NCI-H345 treated with DMSO at 0.1 percent for 48 hours (cell line): Measurements from ENCODE around the gene VIPR2.
"Not testable (repeated sequence)": the region's sequence is repeated elsewhere in the genome, so short reads cannot be mapped to it uniquely, and the experiment has no call there.

Experiments used
- DNase-seq: peaks from one replicate; lab custom pipeline; 2025; ENCODE audit not compliant: unreplicated experiment; lab: John Stamatoyannopoulos, UW

Gene VIPR2

GRCh38 chr7:159144758-159145489 is at the start of gene VIPR2:
VIPR2 (minus strand) TSS chr7:159144867; CDS start chr7:159144771, 96 bp downstream.
- DNase-seq = no peak

GRCh38 chr7:159193543-159194090 is 49.0 kb upstream of the VIPR2 start:
- DNase-seq = no peak

GRCh38 chr7:159192725-159193453 is 48.2 kb upstream of the VIPR2 start:
- DNase-seq = no peak

GRCh38 chr7:159192013-159192412 is 47.3 kb upstream of the VIPR2 start:
- DNase-seq = no peak

- DNase-seq = no peak
Observed at GRCh38 chr7:159191236-159191635, 46.6 kb upstream of the VIPR2 start.

- no peak for DNase-seq
Observed at GRCh38 chr7:159188011-159188410, 43.3 kb upstream of the VIPR2 start.

- DNase-seq = no peak
Observed at GRCh38 chr7:159179241-159179640, 34.6 kb upstream of the VIPR2 start.

- no peak for DNase-seq
Observed at GRCh38 chr7:159177284-159177953, 32.8 kb upstream of the VIPR2 start.

GRCh38 chr7:159175792-159176191 is 31.1 kb upstream of the VIPR2 start:
- no peak for DNase-seq

GRCh38 chr7:159175100-159175499 is 30.4 kb upstream of the VIPR2 start:
- not testable (repeated sequence) for DNase-seq

GRCh38 chr7:159172400-159172799 is 27.7 kb upstream of the VIPR2 start:
- no peak for DNase-seq

- DNase-seq = no peak
Observed at GRCh38 chr7:159169391-159169790, 24.7 kb upstream of the VIPR2 start.

- DNase-seq = no peak
Observed at GRCh38 chr7:159167139-159167538, 22.5 kb upstream of the VIPR2 start.

GRCh38 chr7:159166530-159166929 is 21.9 kb upstream of the VIPR2 start:
- no peak for DNase-seq

- DNase-seq = no peak
Observed at GRCh38 chr7:159165352-159165751, 20.7 kb upstream of the VIPR2 start.

- not testable (repeated sequence) for DNase-seq
Observed at GRCh38 chr7:159163703-159164301, 19.1 kb upstream of the VIPR2 start.

- DNase-seq = not testable (repeated sequence)
Observed at GRCh38 chr7:159162050-159162626, 17.5 kb upstream of the VIPR2 start.

GRCh38 chr7:159160450-159160849 is 15.8 kb upstream of the VIPR2 start:
- no peak for DNase-seq

GRCh38 chr7:159159731-159160130 is 15.1 kb upstream of the VIPR2 start:
- no peak for DNase-seq

GRCh38 chr7:159158888-159159405 is 14.3 kb upstream of the VIPR2 start:
- DNase-seq = no peak
